Measurements from ENCODE around the gene HIVEP1. TPM values are rescaled to one million over a fixed set of nuclear protein-coding genes. Genes with fewer than 3 reads are reported as not detected.

The HIVEP1 gene
- polyA plus RNA-seq, 1 of the 3 experiments (the other 2 are of a cell fraction), result 7.7 TPM

- WGBS (ENCODE audit: low lambda C conversion rate), result 1% methylated on average over 13 of the region's 13 CpGs
- peaks cover 53% of the 10 kb centered on the region for H3K79me2 ChIP-seq (ENCODE audit: insufficient read depth)
- H3K9me3 ChIP-seq, result no peaks in the 10 kb centered on the region
- no peaks in the 10 kb centered on the region for H3K27me3 ChIP-seq (ENCODE audit: insufficient read depth)
- H3K9ac ChIP-seq, result peak overlapping the region; percentile 97
- H3K36me3 ChIP-seq (replicated peaks in 1 of 2; ENCODE audit: control insufficient read depth in 1 of 2, insufficient read depth in 2 of 2, low read length in 1 of 2), result peaks cover 22 to 25% of the 10 kb centered on the region in 2 experiments
- peak overlapping the region; percentile 87 to 89 for H3K4me3 ChIP-seq (ENCODE audit: low read depth in 2 of 2, low read length in 1 of 2)
- H3K27ac ChIP-seq (ENCODE audit: low read depth in 2 of 2, low read length in 1 of 2), result peak overlapping the region; percentile 84 to 96
- peak overlapping the region; percentile 81 for H3K4me2 ChIP-seq
- ChIA-PET POLR2A (interaction anchor here (0.6 to 1.0 kb wide), 2 partner anchors 10 to 125 kb away, joined by 3 to 5 read pairs; no protein-coding TSS in a partner anchor), CTCF (interaction anchor here (0.5 to 2.1 kb wide), 8 partner anchors 15 to 590 kb away, joined by 3 to 7 read pairs (median 3); partner anchors contain the start of gene EDN1)
- H3K9me2 ChIP-seq, result no peaks in the 10 kb centered on the region
- peaks cover 30% of the 10 kb centered on the region for H3F3A ChIP-seq (replicated peaks; ENCODE audit: insufficient read depth)
- peak; percentile 54 for DNase-seq
- H4K20me1 ChIP-seq (ENCODE audit: insufficient read depth), result no peaks in the 10 kb centered on the region
- TF ChIP-seq POLR2AphosphoS5 (IDR thresholded peaks at IDR 0.05; ENCODE audit: low read depth, low read length) (no peak), MEF2A (IDR thresholded peaks at IDR 0.05; ENCODE audit: borderline replicate concordance, low read depth) (no peak), JUND (IDR thresholded peaks at IDR 0.05) (no peak), MXI1 (IDR thresholded peaks at IDR 0.05; ENCODE audit: low read depth, low read length) (no peak; the same call in 1 of the 2 replicates)
- TF ChIP-seq, protein P1, sequence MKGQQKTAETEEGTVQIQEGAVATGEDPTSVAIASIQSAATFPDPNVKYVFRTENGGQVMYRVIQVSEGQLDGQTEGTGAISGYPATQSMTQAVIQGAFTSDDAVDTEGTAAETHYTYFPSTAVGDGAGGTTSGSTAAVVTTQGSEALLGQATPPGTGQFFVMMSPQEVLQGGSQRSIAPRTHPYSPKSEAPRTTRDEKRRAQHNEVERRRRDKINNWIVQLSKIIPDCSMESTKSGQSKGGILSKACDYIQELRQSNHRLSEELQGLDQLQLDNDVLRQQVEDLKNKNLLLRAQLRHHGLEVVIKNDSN (IDR thresholded peaks at IDR 0.05; ENCODE audit: borderline replicate concordance, low read depth), result peak; percentile 44; the same call in 1 of the 2 replicates
- peaks cover 5 to 7% of the 10 kb centered on the region in 2 experiments; a peak in 3 of 4 replicates for H3K4me1 ChIP-seq (ENCODE audit: control insufficient read depth in 1 of 2, insufficient read depth in 2 of 2, low read depth in 1 of 2, low read length in 1 of 2)
- no peak overlapping the region; the same call in 1 of the 2 replicates for H2AFZ ChIP-seq (ENCODE audit: low read depth)
These were observed 1.2 kb downstream of the HIVEP1 start for GRCh38 chr6:12013307-12013719.

GRCh38 chr6:12014027-12014872 lies 2.1 kb downstream of the HIVEP1 start:
- ChIA-PET CTCF (interaction anchor here (0.6 to 2.1 kb wide), 6 partner anchors 14 to 589 kb away, joined by 3 to 7 read pairs (median 3); partner anchors contain the start of gene EDN1), POLR2A (interaction anchor here (1.0 kb wide), 1 partner anchor 124 kb away, joined by 3 read pairs; no protein-coding TSS in a partner anchor)
- H3K4me3 ChIP-seq (ENCODE audit: low read depth in 2 of 2, low read length in 1 of 2), result peak overlapping the region; percentile 87 to 89; a peak in 3 of 4 replicates

More at GRCh38 chr6:12014027-12014872, 2.1 kb downstream of the HIVEP1 start:
- peak overlapping the region; percentile 81 for H3K4me2 ChIP-seq
- H3K79me2 ChIP-seq (ENCODE audit: insufficient read depth), result peaks cover 52% of the 10 kb centered on the region
- TF ChIP-seq POLR2AphosphoS5 (IDR thresholded peaks at IDR 0.05; ENCODE audit: low read depth, low read length), result 0 out of 2 replicates have a peak, but pooled peaks have one; percentile 18
- TF ChIP-seq TCF12 (IDR thresholded peaks at IDR 0.05), result peak; percentile 28
- TF ChIP-seq, protein P2, sequence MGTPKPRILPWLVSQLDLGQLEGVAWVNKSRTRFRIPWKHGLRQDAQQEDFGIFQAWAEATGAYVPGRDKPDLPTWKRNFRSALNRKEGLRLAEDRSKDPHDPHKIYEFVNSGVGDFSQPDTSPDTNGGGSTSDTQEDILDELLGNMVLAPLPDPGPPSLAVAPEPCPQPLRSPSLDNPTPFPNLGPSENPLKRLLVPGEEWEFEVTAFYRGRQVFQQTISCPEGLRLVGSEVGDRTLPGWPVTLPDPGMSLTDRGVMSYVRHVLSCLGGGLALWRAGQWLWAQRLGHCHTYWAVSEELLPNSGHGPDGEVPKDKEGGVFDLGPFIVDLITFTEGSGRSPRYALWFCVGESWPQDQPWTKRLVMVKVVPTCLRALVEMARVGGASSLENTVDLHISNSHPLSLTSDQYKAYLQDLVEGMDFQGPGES (IDR thresholded peaks at IDR 0.05; ENCODE audit: low read depth, low read length), result no peak
- TF ChIP-seq NFIC (IDR thresholded peaks at IDR 0.05; ENCODE audit: borderline replicate concordance), result peak; percentile 74
- TF ChIP-seq FOSL2 (IDR thresholded peaks at IDR 0.05; ENCODE audit: borderline replicate concordance, low read depth), result peak; percentile 44; the same call in 1 of the 2 replicates
- TF ChIP-seq, protein P3, sequence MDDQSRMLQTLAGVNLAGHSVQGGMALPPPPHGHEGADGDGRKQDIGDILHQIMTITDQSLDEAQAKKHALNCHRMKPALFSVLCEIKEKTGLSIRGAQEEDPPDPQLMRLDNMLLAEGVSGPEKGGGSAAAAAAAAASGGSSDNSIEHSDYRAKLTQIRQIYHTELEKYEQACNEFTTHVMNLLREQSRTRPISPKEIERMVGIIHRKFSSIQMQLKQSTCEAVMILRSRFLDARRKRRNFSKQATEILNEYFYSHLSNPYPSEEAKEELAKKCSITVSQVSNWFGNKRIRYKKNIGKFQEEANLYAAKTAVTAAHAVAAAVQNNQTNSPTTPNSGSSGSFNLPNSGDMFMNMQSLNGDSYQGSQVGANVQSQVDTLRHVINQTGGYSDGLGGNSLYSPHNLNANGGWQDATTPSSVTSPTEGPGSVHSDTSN (IDR thresholded peaks at IDR 0.05), result peak; percentile 24; the same call in 1 of the 2 replicates
- TF ChIP-seq EP300 (IDR thresholded peaks at IDR 0.05; ENCODE audit: borderline replicate concordance in 1 of 2, low read depth in 1 of 2, low read length in 1 of 2), result peak in 1 of 2 experiments; percentile 30; a peak in 1 of 4 replicates
- peak; percentile 45 for TF ChIP-seq JUND (IDR thresholded peaks at IDR 0.05)
- no peak for TF ChIP-seq SMC3 (IDR thresholded peaks at IDR 0.05; ENCODE audit: low read depth, low read length)
- no peak for TF ChIP-seq GATA2 (CRISPR knock-in tag; IDR thresholded peaks at IDR 0.05)
- peak overlapping the region; percentile 97 for H3K9ac ChIP-seq
- peaks cover 26% of the 10 kb centered on the region for H3F3A ChIP-seq (replicated peaks; ENCODE audit: insufficient read depth)
- no peaks in the 10 kb centered on the region for H3K27me3 ChIP-seq (ENCODE audit: insufficient read depth)
- no peaks in the 10 kb centered on the region for H3K9me3 ChIP-seq
- peaks cover 22 to 30% of the 10 kb centered on the region in 2 experiments for H3K36me3 ChIP-seq (replicated peaks in 1 of 2; ENCODE audit: control insufficient read depth in 1 of 2, insufficient read depth in 2 of 2, low read length in 1 of 2)
- WGBS (ENCODE audit: low lambda C conversion rate), result 73% methylated on average over 8 of the region's 8 CpGs
- no peak overlapping the region for H2AFZ ChIP-seq (ENCODE audit: low read depth)
- H3K4me1 ChIP-seq (ENCODE audit: control insufficient read depth in 1 of 2, insufficient read depth in 2 of 2, low read depth in 1 of 2, low read length in 1 of 2), result peaks cover 5 to 7% of the 10 kb centered on the region in 2 experiments; a peak in 3 of 4 replicates
- H3K27ac ChIP-seq (ENCODE audit: low read depth in 2 of 2, low read length in 1 of 2), result peak overlapping the region; percentile 84 to 96; a peak in 3 of 4 replicates
- no peaks in the 10 kb centered on the region for H4K20me1 ChIP-seq (ENCODE audit: insufficient read depth)
- DNase-seq, result no peak
- H3K9me2 ChIP-seq, result no peaks in the 10 kb centered on the region

Data from SK-N-SH (cell line).